ENCODE results near the gene SMIM15.

Gene SMIM15

GRCh38 chr5:61160497-61160896, 1.8 kb downstream of the SMIM15 start:
- DNase-seq (ENCODE audit: low read depth in 1 of 2, low spot score in 1 of 2), result no peak
- Histone ChIP-seq H3K4me3 (replicated peaks; ENCODE audit: insufficient read depth, low read length) (peak overlapping the region; percentile 49), H3K27ac (replicated peaks) (peak overlapping the region; percentile 94)

GRCh38 chr5:61159836-61160235, 2.4 kb downstream of the SMIM15 start:
- H3K27ac ChIP-seq (replicated peaks), result peak overlapping the region; percentile 94
- H3K4me3 ChIP-seq (replicated peaks; ENCODE audit: insufficient read depth, low read length), result no peak overlapping the region
- TF ChIP-seq SPI1 (IDR thresholded peaks at IDR 0.05; ENCODE audit: borderline replicate concordance, low read depth) (no peak), REST (IDR thresholded peaks at IDR 0.05; ENCODE audit: insufficient replicate concordance, low read depth) (no peak), POLR2AphosphoS5 (IDR thresholded peaks at IDR 0.05; ENCODE audit: low read depth) (no peak), CTCF (IDR thresholded peaks at IDR 0.05; ENCODE audit: insufficient read depth, low read length) (no peak), GABPA (IDR thresholded peaks at IDR 0.05; ENCODE audit: low read depth) (no peak)
- peak in 1 of 2 experiments; percentile 66 for DNase-seq (ENCODE audit: low read depth in 1 of 2, low spot score in 1 of 2)
- no peaks in the 10 kb centered on the region for H3K27me3 ChIP-seq (ENCODE audit: insufficient read depth, poor library complexity, severe bottlenecking)

More at GRCh38 chr5:61160497-61160896, 1.8 kb downstream of the SMIM15 start:
- TF ChIP-seq SPI1 (IDR thresholded peaks at IDR 0.05; ENCODE audit: borderline replicate concordance, low read depth) (no peak), GABPA (IDR thresholded peaks at IDR 0.05; ENCODE audit: low read depth) (no peak), POLR2AphosphoS5 (IDR thresholded peaks at IDR 0.05; ENCODE audit: low read depth) (no peak), CTCF (IDR thresholded peaks at IDR 0.05; ENCODE audit: insufficient read depth, low read length) (no peak), REST (IDR thresholded peaks at IDR 0.05; ENCODE audit: insufficient replicate concordance, low read depth) (no peak)
- no peaks in the 10 kb centered on the region for H3K27me3 ChIP-seq (ENCODE audit: insufficient read depth, poor library complexity, severe bottlenecking)

GRCh38 chr5:61159070-61159469, 3.2 kb downstream of the SMIM15 start:
- H3K27me3 ChIP-seq (ENCODE audit: insufficient read depth, poor library complexity, severe bottlenecking), result no peaks in the 10 kb centered on the region
- no peak overlapping the region; the same call in 1 of the 2 replicates for H3K27ac ChIP-seq (replicated peaks)
- no peak overlapping the region for H3K4me3 ChIP-seq (replicated peaks; ENCODE audit: insufficient read depth, low read length)
- DNase-seq (ENCODE audit: low read depth in 1 of 2, low spot score in 1 of 2), result no peak
- TF ChIP-seq POLR2AphosphoS5 (IDR thresholded peaks at IDR 0.05; ENCODE audit: low read depth) (no peak), REST (IDR thresholded peaks at IDR 0.05; ENCODE audit: insufficient replicate concordance, low read depth) (no peak), CTCF (IDR thresholded peaks at IDR 0.05; ENCODE audit: insufficient read depth, low read length) (no peak), GABPA (IDR thresholded peaks at IDR 0.05; ENCODE audit: low read depth) (no peak), SPI1 (IDR thresholded peaks at IDR 0.05; ENCODE audit: borderline replicate concordance, low read depth) (no peak)
